Measurements from ENCODE around the gene KDM4D.

- TF ChIP-seq CTCF (IDR thresholded peaks at IDR 0.05) (no peak), ELF1 (IDR thresholded peaks at IDR 0.05) (no peak), RAD21 (IDR thresholded peaks at IDR 0.05; ENCODE audit: low read length) (no peak), EP300 (IDR thresholded peaks at IDR 0.05; ENCODE audit: borderline replicate concordance in 1 of 2, low read depth in 1 of 2, low read length in 1 of 2) (no peak), JUND (IDR thresholded peaks at IDR 0.05) (no peak), NRF1 (IDR thresholded peaks at IDR 0.05; ENCODE audit: low read depth, low read length) (no peak), GABPA (IDR thresholded peaks at IDR 0.05; ENCODE audit: low read depth) (no peak), TEAD4 (IDR thresholded peaks at IDR 0.05; ENCODE audit: borderline replicate concordance, insufficient read depth) (no peak), MXI1 (IDR thresholded peaks at IDR 0.05; ENCODE audit: low read depth, low read length) (no peak), TAF1 (IDR thresholded peaks at IDR 0.05; ENCODE audit: borderline replicate concordance, low read depth, low read length) (no peak), EZH2phosphoT487 (IDR thresholded peaks at IDR 0.05; ENCODE audit: borderline replicate concordance, low read depth) (no peak), RXRA (IDR thresholded peaks at IDR 0.05; ENCODE audit: borderline replicate concordance, low read depth) (no peak)
These were observed 47.3 kb upstream of the KDM4D start for GRCh38 chr11:94926271-94926625.

Measured in SK-N-SH (cell line).